ENCODE data around the gene FTO. TPM values are rescaled to one million over a fixed set of nuclear protein-coding genes. Genes with fewer than 3 reads are reported as not detected.

FTO gene
- total RNA-seq (2021; fragmentation: NEBNext Ultra II Directional; extraction: Animal tissue kit (Norgen Biotek cat#: 25700)) (58.3 and 59.8 TPM in 2 replicates), polyA plus RNA-seq (2011; rRNA removed) (32.4 and 34.5 TPM in 2 replicates), polyA minus RNA-seq (2011; rRNA and poly(A)+ RNA removed) (74.9 and 102 TPM in 2 replicates)
- polyA plus RNA-seq (2011; cell fraction: cytosol; rRNA removed) = 41.5 TPM
- polyA plus RNA-seq (2011; cell fraction: nucleus; rRNA removed) = 22.1 TPM
- polyA plus RNA-seq (2012, experiment 1 of 2) = 40.6 to 53.4 TPM (median 46.5 TPM) in 4 replicates
- 8.4 TPM for polyA plus RNA-seq (2012, experiment 2 of 2)
- 26.9 TPM for polyA plus RNA-seq (2013, experiment 1 of 2)
- 27.2 TPM for polyA plus RNA-seq (2013, experiment 2 of 2)
- 41.9 TPM for polyA minus RNA-seq (2011; cell fraction: cytosol; rRNA and poly(A)+ RNA removed)
- 72.1 TPM for polyA minus RNA-seq (2011; cell fraction: nucleus; rRNA and poly(A)+ RNA removed)
- long read RNA-seq, experiment 1, full-length matches to known transcripts = 1 of 10 reads
- long read RNA-seq, experiment 1, partial matches to known transcripts = 1 of 10 reads
- long read RNA-seq, experiment 1, other reads (novel, unspliced or antisense) = 8 of 10 reads
- long read RNA-seq, experiment 2, full-length matches to known transcripts = 3 of 8 reads
- long read RNA-seq, experiment 2, partial matches to known transcripts = 1 of 8 reads
- long read RNA-seq, experiment 2, other reads (novel, unspliced or antisense) = 4 of 8 reads

GRCh38 chr16:53703590-53704444 is at the start of gene FTO, which contains the start of gene RPGRIP1L:
Gene FTO (plus strand): TSS chr16:53704156.
Gene RPGRIP1L (minus strand): TSS chr16:53703859. CDS start chr16:53700723, 3,136 bp downstream.
- Histone ChIP-seq H3K14ac (ENCODE audit: insufficient read length) (no peak within 1 kb of the TSS), H3K23me2 (ENCODE audit: low read depth, low read length) (peaks cover 3% of the 10 kb centered on the region; the same call in 1 of the 2 replicates), H3K56ac (replicated peaks; ENCODE audit: insufficient read length, low read depth, low read length) (peak within 1 kb of the TSS; percentile 3), H2BK120ac (replicated peaks; ENCODE audit: low read depth, low read length) (no peak within 1 kb of the TSS), H3K36me3 (ENCODE audit: control insufficient read depth in 2 of 4, insufficient read depth in 4 of 4, low read length in 3 of 4) (peaks cover 0 to 3% (median 0%) of the 10 kb centered on the region in 4 experiments; a peak in 1 of 8 replicates), H3K9ac (replicated peaks in 1 of 4; ENCODE audit: extremely low read depth in 1 of 4, low read depth in 3 of 4, low read length in 3 of 4) (peak within 1 kb of the TSS in 3 of 4 experiments; percentile 58 to 86 (median 60); a peak in 6 of 7 replicates), H2BK12ac (ENCODE audit: low read depth, low read length) (no peak within 1 kb of the TSS), H3K9me3 (ENCODE audit: insufficient read depth in 2 of 2, low read depth in 1 of 2, low read length in 1 of 2) (no peaks in the 10 kb centered on the region), H3K27me3 (replicated peaks in 1 of 4; ENCODE audit: control insufficient read depth in 3 of 4, extremely low read depth in 1 of 4, insufficient read depth in 3 of 4, low read length in 3 of 4) (no peaks in the 10 kb centered on the region), H3K79me1 (ENCODE audit: low read depth, low read length) (0 out of 2 replicates have a peak, but pooled peaks cover 4% of the 10 kb centered on the region), H3K18ac (ENCODE audit: extremely low read depth, low read length) (no peak within 1 kb of the TSS; the same call in 1 of the 2 replicates), H2AFZ (ENCODE audit: low read length) (peak within 1 kb of the TSS; percentile 94), H3K4me3 (ENCODE audit: extremely low read depth in 1 of 4, insufficient read depth in 2 of 4, low read depth in 3 of 4, low read length in 4 of 4) (peak within 1 kb of the TSS; percentile 55 to 89 (median 76)), H2AK5ac (ENCODE audit: low read depth, low read length) (no peak within 1 kb of the TSS), H3K4ac (replicated peaks; ENCODE audit: insufficient read length, low read depth, low read length) (no peak within 1 kb of the TSS), H2BK5ac (ENCODE audit: low read depth, low read length) (no peak within 1 kb of the TSS), H3K27ac (ENCODE audit: low read depth, low read length) (no peak within 1 kb of the TSS; the same call in 1 of the 2 replicates), H3K4me2 (ENCODE audit: insufficient read depth in 1 of 2, low read depth in 2 of 2, low read length in 2 of 2) (peak within 1 kb of the TSS; percentile 73 to 88), H3K79me2 (ENCODE audit: control insufficient read depth in 1 of 2, insufficient read depth in 2 of 2, low read length in 2 of 2) (peaks cover 0 to 46% of the 10 kb centered on the region in 2 experiments; a peak in 2 of 4 replicates), H2BK15ac (ENCODE audit: low read length) (no peak within 1 kb of the TSS), H4K20me1 (replicated peaks in 1 of 2; ENCODE audit: control insufficient read depth in 1 of 2, insufficient read depth in 2 of 2, low read length in 2 of 2) (no peaks in the 10 kb centered on the region), H3K23ac (ENCODE audit: insufficient read length) (no peak within 1 kb of the TSS), H4K91ac (replicated peaks; ENCODE audit: insufficient read length, low read length) (no peak within 1 kb of the TSS), H2BK20ac (ENCODE audit: low read length) (no peak within 1 kb of the TSS), H4K8ac (ENCODE audit: extremely low read depth, insufficient read depth, low read length) (no peak within 1 kb of the TSS), H4K5ac (ENCODE audit: insufficient read length, low read depth, low read length) (peak within 1 kb of the TSS; percentile 29), H3K4me1 (replicated peaks in 1 of 4; ENCODE audit: control insufficient read depth in 3 of 4, insufficient read depth in 4 of 4, low read length in 3 of 4) (peaks cover 0 to 6% (median 0%) of the 10 kb centered on the region in 4 experiments; a peak in 1 of 7 replicates)
- FAIRE-seq (peak; percentile 63), DNase-seq (ENCODE audit: low read depth in 1 of 2, low spot score in 2 of 2) (peak; percentile 99)
- 1% methylated on average over 56 of the region's 57 CpGs; no CpG with 5 or more reads in 1 of the 2 experiments for WGBS, 2 experiments (ENCODE audit: extremely low coverage in 1 of 2, insufficient coverage in 1 of 2, insufficient read length in 1 of 2, insufficient replicate concordance in 2 of 2, low coverage in 1 of 2, low lambda C conversion rate in 2 of 2, missing lambda C conversion rate in 1 of 2)
- CTCF ChIA-PET (ENCODE audit: partially characterized antibody) = interaction anchor here (0.9 to 1.4 kb wide), 4 partner anchors 12 to 154 kb away, joined by 3 to 5 read pairs (median 3); no protein-coding TSS in a partner anchor
- POLR2A ChIA-PET (ENCODE audit: partially characterized antibody) = no interaction called here
- peak; percentile 66 for TF ChIP-seq E2F6 (IDR thresholded peaks at IDR 0.05)
- TF ChIP-seq RXRA (IDR thresholded peaks at IDR 0.05; ENCODE audit: insufficient read depth, low read depth, low read length) = no peak
- no peak for TF ChIP-seq SIRT6 (IDR thresholded peaks at IDR 0.05; ENCODE audit: low read length)
- TF ChIP-seq TAF1 (IDR thresholded peaks at IDR 0.05; ENCODE audit: low read depth, low read length) = no peak
- peak; percentile 58 for TF ChIP-seq POLR2AphosphoS5 (IDR thresholded peaks at IDR 0.05; ENCODE audit: low read depth, low read length)
- no peak for TF ChIP-seq ZNF274 (IDR thresholded peaks at IDR 0.05; ENCODE audit: borderline replicate concordance, extremely low read depth, low read length)
- TF ChIP-seq SIX5 (IDR thresholded peaks at IDR 0.05; ENCODE audit: low read depth, low read length) = peak; percentile 92
- TF ChIP-seq BACH1 (IDR thresholded peaks at IDR 0.05; ENCODE audit: low read length) = 0 out of 2 replicates have a peak, but pooled peaks have one; percentile 13

Data from H1 (cell line).